Breast epithelium (tissue), 3 donors: ENCODE data around the gene GPC6.

Experiments used
- POLR2A ChIP-seq: fragments of 450-650 bp; IDR thresholded peaks from one replicate; pipeline ENCODE4 v1.6.1; 2016; ENCODE audit warnings: antibody characterized with exemption, mild to moderate bottlenecking, moderate library complexity
- TF ChIP-seq, protein P1 (sequence below), 3 donors: fragments of 450-650 bp; IDR thresholded peaks; one replicate each; pipeline ENCODE4 v1.5.1; 2016 to 2017; ENCODE audit warnings: antibody characterized with exemption in 3 of 3, mild to moderate bottlenecking in 3 of 3, moderate library complexity in 3 of 3

DNA sequence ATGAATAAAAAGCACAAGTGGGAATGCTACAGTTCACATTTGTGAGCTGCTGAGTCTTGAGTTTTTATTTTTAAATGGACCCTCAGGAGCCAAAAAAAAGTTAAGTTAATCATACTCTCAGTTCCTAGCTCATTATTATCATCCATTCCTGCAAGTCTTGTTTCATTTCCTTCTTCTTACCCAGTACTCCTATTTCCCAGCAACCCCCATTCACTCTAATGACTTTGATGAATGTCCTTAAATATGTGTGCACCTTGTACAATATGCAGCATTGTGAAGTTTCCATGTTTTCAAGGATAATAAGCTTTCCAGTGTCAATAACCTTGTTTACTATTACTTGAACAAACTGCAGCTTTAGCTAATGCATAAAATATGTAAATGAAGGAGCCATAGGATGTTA lies 886.6 kb downstream of the GPC6 start:
- TF ChIP-seq POLR2A = no peak
- TF ChIP-seq, protein P1, sequence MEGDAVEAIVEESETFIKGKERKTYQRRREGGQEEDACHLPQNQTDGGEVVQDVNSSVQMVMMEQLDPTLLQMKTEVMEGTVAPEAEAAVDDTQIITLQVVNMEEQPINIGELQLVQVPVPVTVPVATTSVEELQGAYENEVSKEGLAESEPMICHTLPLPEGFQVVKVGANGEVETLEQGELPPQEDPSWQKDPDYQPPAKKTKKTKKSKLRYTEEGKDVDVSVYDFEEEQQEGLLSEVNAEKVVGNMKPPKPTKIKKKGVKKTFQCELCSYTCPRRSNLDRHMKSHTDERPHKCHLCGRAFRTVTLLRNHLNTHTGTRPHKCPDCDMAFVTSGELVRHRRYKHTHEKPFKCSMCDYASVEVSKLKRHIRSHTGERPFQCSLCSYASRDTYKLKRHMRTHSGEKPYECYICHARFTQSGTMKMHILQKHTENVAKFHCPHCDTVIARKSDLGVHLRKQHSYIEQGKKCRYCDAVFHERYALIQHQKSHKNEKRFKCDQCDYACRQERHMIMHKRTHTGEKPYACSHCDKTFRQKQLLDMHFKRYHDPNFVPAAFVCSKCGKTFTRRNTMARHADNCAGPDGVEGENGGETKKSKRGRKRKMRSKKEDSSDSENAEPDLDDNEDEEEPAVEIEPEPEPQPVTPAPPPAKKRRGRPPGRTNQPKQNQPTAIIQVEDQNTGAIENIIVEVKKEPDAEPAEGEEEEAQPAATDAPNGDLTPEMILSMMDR (IDR thresholded peaks at IDR 0.05) = no peak
